Vagina (tissue), 2 donors: ENCODE measurements around the gene LHX1.

ENCODE experiments used
- POLR2A ChIP-seq, 2 donors: fragments of 450-650 bp; IDR thresholded peaks; one replicate each; pipeline ENCODE4 v1.6.1; 2017; ENCODE audit warnings: antibody characterized with exemption in 2 of 2, mild to moderate bottlenecking in 2 of 2, moderate library complexity in 2 of 2
- POLR2AphosphoS5 ChIP-seq, 2 donors: sonication (generic); formaldehyde crosslinking; IDR thresholded peaks; one replicate each; pipeline ENCODE4 v1.9.0; 2017; ENCODE audit warnings: antibody characterized with exemption in 2 of 2, mild to moderate bottlenecking in 2 of 2, low read depth in 1 of 2; ENCODE audit not compliant: insufficient read depth in 1 of 2
- TF ChIP-seq, protein P1 (sequence below), 3 experiments: fragments of 450-650 bp in 2 of 3; fragments of 200-600 bp in 1 of 3; sonication (generic) in 1 of 3; IDR thresholded peaks; one replicate each; pipeline ENCODE4 v1.5.1; 2017 to 2019; ENCODE audit warnings: antibody characterized with exemption in 3 of 3, mild to moderate bottlenecking in 2 of 3, moderate library complexity in 2 of 3

GRCh38 chr17:36928471-36929345 is 8.6 kb upstream of the LHX1 start:
- TF ChIP-seq POLR2AphosphoS5 (IDR thresholded peaks at IDR 0.05; ENCODE audit: insufficient read depth in 1 of 2, low read depth in 1 of 2), result no peak
- no peak for TF ChIP-seq POLR2A (IDR thresholded peaks at IDR 0.05)
- TF ChIP-seq, protein P1, sequence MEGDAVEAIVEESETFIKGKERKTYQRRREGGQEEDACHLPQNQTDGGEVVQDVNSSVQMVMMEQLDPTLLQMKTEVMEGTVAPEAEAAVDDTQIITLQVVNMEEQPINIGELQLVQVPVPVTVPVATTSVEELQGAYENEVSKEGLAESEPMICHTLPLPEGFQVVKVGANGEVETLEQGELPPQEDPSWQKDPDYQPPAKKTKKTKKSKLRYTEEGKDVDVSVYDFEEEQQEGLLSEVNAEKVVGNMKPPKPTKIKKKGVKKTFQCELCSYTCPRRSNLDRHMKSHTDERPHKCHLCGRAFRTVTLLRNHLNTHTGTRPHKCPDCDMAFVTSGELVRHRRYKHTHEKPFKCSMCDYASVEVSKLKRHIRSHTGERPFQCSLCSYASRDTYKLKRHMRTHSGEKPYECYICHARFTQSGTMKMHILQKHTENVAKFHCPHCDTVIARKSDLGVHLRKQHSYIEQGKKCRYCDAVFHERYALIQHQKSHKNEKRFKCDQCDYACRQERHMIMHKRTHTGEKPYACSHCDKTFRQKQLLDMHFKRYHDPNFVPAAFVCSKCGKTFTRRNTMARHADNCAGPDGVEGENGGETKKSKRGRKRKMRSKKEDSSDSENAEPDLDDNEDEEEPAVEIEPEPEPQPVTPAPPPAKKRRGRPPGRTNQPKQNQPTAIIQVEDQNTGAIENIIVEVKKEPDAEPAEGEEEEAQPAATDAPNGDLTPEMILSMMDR (IDR thresholded peaks at IDR 0.05), result no peak
